NCI-H2196 (cell line): ENCODE results near the gene ERG.
A peak's percentile ranks its signal among the peaks of the same experiment; 100 is the strongest.

ENCODE experiments used
- DNase-seq: peaks from one replicate; lab custom pipeline; 2025; ENCODE audit not compliant: unreplicated experiment; lab: John Stamatoyannopoulos, UW

The ERG gene

DNA sequence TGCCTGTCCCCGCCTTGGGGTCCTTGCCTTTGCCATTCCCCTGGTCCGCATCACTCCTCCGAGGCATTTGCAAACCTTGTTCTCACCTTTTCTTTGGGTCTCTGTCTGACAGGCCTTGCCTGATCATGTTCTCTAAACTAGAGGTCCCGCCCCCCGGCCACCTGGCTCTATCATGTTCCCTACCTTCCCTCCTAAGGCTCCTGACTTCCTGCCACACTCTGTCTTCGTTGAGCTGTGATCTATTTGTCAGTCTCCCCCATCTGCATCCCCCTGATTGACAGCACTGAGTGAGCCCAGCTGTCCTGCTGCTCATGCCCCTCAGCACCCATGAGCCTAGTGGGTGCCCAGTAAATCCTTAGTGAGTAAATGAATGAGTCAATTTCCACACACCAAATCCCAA, 22.8 kb downstream of the ERG start:
- DNase-seq: no peak

DNA sequence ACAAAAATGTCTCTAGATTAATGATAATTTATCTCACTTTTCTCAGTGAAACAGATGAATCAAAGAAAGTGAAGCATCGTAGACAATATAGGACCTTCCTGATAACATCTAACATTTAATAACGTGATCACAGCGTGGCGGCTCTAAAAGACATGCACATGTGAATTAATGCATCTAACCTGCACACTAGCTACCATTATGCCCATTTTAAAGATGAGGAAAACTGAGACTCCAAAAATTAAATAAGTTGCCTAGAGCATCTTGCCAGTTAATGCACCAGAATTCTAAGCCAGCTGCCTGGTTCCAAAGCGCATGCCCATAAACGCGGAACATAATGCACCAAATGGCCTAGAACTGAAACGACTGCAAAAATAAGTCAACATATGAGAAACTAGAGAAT, 23.5 kb downstream of the ERG start:
- no peak for DNase-seq

DNA sequence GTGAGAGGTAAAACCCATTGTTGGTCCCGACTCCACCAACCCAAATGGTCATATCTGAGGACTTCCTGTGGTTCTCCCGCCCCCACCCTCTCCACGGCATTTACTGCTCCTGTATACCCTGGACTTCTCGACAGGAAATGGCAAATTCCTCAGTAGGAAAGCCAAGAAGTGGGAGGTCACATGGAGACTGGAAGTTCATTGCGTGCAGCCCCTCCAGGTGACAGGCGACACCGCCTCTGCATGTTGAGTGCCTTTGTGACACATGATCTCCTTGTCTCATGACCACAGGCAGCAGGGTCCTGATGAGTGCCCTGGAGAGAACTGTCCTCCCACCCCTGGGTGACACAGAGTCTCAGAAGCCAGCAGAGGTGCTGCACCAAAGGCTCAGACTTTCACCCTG, 24.2 kb downstream of the ERG start:
- no peak for DNase-seq

DNA sequence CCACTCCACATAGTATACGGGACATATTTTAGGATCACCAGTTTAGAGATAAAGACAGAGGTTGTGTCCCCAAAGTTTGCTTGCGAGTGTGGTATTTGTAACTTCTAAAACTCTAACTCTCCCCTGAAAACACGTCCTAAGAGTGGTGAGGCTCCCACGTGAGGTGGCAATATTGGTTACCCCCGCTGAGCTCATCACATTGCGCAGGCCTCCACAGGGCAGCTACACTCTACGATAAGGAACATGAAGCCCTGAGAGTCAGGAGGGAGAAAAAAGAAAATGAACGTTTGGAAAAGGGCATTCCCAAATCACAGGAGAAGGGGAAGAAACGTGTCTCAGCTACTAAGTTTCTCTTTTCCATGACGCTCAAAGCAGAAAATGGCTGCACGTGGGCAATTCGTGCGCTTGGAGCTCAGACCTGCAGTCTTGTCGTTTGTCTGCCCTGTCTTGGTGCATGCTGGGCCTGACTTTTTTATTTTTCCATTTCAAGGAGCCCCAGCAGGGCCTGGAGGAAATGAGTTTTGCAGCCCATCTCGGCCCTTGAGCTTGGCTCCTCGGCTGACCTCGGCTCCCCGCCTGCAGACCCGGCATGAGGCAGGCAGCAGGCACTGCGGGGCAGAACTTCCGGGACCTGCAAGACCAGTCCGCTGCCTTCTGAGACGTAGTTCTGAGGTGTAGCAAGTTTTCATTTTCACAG, 25.7 kb downstream of the ERG start:
- no peak for DNase-seq

DNA sequence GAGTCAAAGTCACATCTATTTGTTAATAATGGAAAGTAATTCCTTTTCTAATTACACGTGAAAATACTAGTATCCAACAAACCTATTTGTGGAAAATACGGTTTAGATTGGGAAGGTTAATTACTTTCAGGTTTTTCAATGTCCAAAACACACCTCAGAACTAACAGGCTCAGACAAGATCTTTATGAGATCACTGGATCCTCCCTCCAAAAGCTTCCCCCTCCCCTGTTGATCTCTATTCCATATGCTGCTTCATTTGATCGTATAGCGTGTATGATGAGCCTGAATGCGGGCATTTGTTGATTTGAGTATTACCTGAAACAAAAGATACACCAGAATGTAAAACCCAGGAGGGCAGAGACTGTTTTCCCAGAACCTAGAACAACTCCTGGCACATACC, 26.5 kb downstream of the ERG start:
- DNase-seq: no peak

DNA sequence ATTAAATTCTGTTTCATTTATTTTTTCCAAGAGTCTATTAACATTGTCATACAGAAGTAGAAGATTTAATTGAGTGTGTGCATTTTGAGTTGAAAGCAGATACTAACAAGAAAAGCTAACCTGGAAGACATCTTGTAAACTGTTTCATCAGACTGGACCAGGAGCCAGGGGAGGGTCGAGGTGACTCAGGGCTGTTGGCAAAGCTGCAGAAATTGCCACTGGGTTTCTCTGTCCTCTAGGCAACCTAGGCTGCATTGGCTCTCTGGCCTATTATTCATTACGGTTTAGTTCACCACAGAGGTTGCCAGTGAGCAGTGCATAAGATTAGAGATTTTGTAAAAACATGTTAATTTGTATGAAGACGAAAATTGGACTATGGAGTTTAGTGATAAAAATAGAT, 27.5 kb downstream of the ERG start:
- peak; percentile 12 for DNase-seq

DNA sequence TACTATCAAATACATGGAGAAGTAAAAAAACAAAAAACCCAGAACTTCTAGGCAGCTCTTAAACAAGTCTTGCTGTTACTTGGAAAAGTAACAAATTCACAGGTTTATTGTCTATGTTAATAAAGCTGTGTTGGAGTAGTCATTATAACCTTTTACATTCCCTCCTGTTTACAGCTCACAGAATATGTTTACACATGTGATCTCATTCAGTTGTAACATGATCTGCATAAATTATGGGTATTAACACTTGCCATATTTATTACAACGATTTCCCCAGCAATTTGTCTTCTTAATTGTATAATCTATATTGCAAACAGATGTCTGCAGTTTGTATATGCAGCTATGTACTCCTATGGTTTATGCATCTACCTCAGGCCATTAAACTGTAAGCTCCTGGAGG, 28.6 kb downstream of the ERG start:
- DNase-seq: no peak

DNA sequence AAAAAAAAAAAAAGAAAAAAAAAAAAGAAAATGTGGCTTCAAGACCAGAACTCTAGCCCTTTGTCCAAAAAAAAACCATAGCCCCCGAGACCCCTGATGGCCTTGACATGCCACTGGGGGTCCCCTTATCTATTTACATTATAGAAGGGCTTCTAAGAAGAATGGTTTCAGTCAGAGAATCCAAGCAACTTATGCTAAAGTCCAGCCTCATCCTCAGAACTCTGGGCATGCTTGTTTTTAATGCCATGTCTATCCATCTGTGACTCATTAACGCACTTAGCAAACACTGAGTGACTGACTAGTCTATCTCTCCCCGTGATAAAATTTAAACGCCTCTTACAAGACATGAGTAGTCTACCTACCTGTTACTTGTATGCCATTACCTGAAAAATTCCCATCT, 29.3 kb downstream of the ERG start:
- DNase-seq: no peak

DNA sequence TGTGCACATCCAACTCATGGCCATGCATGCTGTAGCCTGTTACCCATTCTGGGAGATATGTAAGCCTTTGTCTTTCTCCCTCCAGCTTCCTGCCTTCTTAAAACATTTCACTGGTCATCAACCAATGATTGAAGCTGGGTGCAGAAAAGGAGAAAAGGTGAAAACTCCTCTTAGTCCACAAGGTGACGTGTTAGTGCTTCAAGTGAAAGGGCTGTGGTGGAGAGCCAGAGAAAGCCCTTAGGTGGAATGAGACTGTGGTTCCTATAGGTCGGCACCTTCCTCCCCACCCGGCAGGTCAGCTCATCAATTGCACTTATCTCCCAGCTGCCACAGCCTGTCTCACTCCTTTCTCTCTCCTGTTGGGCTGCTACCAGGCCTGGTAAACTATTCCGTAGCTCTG, 30.4 kb downstream of the ERG start:
- no peak for DNase-seq

DNA sequence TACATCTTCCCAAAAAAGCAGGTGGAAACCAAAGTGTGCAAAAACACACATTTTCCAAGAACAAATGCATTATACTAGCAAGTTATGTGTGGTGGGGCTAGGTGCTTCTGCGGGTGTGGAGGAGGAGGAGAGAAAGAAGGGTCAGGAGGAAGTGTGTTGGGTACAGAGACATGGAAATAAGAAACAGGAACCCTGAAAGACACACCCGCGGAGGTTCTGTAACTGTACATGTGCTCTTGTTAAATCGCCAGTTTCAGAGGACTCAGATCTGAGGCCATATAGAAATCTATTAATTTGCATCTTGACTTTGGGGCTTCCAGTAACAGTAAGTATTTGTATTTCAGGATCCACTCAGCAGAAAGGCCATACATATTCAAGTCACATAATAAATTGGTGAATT, 30.9 kb downstream of the ERG start:
- DNase-seq: no peak

DNA sequence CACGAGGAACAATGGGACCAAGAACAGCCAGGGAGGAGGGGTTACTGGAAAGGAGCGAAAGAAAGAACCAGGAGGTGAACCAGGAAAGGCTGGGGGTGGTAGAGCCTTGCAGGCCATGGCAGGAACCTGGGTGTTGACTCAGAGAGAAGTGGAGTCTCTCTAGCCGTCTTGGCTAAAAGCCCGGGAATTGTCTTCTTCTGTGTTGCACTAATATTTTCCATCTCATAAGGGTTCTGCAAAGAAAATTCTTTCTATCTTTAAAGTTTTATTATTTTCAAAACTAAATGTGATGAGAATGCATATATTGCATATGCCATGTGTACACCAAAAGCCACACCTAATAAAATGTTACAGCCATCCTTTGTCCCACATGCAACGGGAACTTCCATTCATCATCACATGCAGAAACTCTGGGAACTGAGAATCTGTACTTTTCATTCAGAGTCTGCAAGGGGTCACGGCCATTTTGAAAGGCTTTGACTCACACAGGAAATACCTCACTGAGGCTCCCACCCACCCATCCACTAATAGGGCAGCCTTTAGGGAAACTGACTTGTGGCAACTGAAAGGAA, 38.0 kb downstream of the ERG start:
- DNase-seq: peak; percentile 63

DNA sequence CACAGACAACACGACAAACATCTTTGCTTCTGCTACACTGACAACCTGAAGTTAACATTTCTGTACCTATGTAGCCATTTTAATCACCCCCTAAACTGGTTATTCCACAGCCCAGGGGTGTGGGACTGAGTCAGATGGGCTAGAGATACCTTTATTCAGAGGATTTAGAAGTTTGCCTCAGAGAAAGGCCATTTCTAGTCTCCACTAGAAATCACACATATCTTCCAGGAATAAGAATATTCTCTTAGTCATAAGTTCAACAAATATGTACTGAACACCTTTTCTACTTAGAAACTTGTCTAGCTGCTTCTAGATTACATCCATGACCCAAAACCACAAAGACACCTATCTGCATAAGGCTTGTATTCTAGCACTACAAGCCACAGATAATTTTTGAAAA, 38.8 kb downstream of the ERG start:
- DNase-seq: no peak

DNA sequence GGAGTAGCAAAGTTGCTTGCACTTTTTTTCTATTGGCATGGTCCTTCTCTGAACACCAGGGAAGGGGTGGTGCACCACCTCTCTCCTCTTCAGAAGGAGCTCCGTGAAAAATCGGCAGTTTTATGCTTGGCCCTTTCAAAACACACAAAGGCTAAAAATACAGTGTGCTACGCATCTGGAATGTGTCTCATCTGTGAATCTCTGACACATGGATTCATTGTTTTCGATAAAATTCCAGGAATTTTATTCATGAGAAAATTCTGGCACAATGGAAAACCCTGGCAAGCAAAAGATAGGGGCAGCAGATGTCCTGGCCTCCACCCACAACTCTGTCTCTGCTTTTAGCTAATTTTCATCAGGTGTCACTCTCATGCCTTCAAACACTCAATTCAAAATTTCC, 42.9 kb downstream of the ERG start:
- DNase-seq: no peak

DNA sequence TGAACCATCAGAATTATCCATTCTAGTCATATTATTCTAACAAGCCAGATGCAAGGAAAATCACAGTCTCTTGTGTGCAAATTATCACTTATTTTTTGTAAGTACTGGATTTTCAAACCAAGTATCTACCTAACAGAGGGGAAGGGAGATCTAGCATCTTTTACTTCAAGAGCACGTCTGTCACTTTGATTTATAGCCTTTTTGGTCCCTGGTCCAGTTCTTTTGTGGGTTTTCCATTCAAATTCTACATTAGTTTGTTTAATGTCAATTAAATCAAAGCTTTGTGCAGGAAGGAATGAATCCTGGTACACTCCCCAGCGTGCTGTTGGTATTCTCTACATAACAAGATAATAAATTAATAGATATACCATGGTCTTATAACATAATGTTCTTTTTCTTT, 43.6 kb downstream of the ERG start:
- DNase-seq: no peak

DNA sequence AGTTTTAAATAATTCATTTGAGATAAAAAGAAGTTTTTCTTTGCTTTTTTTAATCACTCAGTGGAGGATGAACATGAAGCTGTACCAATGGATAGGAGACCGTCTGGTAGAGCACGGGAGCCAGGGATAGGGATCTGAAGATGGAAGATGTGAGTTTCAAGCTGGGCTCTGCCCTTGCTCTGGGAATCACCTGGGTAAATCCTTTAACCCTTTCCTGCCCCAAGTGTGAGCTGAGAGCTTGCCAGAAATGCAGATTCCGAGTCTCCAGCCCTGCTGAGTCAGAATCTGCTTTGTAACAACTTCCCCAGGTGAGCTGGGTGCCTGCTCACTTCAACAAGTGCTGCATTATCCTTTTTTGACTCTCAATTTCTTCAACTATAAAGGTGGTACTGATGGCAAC, 44.1 kb downstream of the ERG start:
- no peak for DNase-seq

DNA sequence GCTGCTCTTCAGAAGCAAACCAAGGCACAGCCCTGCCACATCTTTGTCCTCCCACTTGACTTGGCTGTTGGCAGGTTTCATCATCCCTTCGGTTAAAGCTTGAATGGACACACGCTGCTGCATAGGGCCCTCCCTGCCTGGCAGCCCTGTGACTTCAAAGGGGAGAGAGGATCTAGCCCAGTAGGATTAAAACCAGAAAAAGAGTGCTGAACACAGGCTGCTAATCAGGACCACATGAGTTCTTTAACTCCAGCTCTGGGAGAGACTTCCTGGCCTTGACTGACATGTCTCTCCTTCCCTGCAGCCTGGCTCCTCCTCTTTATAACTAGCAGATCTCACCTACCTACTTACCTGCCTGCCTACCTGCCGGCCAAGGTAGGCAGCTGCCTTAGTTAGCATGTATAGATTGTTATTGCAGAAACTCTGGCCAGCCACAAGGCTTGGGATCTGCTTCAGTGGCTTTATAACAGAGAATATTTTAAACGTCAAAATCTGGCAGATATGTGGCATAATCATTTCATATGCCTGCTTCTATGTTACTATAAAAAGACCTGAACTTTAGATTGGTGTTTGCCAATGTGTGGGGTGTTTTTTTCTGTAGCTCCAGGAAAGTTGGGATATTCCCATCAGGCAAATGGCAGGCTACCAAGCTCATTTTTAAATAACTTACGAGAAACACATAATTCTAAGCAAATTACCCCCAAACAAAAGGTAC, 49.4 kb downstream of the ERG start:
- DNase-seq: no peak

DNA sequence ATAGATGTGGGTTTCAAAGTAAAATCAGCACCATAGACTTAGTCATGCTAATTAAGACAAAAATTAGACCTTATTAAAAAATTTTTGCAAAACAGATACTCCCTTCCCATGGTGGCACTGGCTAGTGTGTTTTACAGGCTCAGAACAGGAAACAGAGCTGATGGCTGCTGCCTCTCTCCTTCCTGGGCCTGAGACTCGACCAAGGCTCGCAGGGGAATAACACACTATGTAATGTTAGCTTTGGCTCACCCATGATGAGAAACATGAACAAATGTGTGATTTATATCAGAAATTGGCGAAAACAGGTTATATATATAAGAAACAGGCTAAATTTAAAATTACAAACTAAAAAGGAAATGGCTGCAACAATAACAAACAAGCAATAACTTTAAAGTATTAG, 50.7 kb downstream of the ERG start:
- DNase-seq: no peak

DNA sequence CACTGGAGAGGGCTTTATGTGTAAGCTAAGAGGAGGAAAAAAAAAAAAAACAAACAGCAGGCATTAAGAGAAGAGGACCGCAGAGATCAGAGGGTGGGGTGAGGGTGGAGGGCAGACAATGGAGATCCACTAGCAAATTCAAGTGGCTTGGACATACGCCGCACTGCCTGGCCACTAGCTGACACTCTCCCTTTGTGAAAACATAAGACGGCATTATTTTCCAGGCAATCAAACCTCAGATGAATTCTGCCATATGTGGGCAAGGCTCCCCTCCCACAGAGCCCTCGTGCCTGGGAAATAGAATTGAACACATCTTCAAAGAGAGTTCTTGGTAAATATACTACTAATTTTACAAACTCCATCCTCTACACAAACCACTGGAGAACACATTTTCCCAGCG, 53.6 kb downstream of the ERG start:
- DNase-seq: no peak

DNA sequence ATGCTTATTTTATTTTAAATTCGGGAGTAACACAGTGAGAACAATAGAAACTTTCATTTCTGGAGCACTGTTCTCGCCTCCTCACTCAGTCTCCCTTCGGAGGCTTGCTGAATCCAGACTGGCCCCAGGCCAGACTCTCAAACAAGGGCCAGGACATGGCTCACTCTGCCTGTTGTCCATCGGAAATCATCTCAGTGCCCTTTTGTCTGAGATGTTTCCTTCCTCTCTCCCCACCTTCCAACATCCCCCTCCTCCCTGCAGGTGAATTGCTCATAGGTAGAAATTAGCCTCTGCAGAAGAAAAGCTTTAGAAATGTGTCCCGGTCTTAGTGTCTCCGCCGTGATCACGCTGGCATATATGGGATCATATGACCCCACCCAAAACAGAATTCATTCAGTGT, 55.2 kb downstream of the ERG start:
- DNase-seq: no peak

DNA sequence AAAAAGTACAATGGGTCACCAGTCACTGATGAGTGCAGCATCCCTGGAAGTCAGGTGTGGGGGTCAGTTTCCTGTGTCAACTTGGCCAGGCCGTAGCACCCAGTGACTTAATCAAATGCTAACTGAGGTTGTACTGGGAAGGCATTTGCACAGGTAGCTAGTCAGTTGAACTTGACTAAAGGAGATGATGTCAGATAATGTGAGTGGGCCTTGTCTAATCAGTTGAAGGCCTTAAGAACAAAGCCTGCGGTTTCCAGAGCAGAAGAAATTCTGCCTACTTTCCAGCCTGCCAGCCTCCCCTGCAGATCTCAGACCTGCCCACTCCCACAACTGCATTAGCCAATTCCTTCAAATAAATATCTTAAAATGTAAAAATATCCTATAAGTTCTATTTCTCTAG, 57.1 kb downstream of the ERG start:
- DNase-seq: no peak

DNA sequence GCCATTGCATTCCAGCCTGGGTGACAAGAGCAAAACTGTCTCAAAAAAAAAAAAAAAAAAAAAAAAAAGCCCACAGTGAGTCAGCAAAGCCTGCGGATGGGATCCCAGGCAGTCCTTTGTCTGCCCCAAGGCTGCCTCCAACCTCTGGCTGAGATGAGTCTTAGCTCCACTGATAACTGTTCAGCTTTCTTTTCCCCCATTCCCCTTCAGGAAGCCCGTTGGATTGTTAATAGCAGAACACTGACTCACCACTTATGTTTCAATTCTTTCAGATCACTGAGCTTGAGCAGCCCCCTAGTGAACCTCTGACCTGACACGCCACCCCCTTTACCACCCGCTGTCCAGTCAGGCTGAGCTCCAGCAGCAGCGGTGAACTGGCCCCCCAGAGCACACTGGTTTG, 57.5 kb downstream of the ERG start:
- DNase-seq: no peak

DNA sequence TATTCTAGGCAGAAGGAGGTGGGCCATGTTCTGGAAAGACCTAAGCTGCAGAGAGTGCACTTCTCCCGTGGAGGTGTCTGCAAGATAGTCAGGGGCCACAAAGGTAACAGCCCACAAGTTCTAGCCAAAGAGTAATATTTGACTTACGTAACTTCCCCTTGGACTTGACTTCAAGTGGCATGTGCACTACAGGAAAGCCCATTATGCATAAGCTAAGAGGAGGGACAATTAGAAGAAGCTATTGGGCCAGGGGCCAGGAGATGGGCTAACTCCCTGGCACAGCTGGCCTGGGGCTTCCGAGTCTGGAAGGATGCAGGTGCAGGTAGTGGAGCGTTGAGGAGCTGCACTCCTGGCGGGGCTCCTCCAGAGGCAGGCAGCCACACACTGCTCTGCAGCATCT, 58.3 kb downstream of the ERG start:
- peak; percentile 89 for DNase-seq

DNA sequence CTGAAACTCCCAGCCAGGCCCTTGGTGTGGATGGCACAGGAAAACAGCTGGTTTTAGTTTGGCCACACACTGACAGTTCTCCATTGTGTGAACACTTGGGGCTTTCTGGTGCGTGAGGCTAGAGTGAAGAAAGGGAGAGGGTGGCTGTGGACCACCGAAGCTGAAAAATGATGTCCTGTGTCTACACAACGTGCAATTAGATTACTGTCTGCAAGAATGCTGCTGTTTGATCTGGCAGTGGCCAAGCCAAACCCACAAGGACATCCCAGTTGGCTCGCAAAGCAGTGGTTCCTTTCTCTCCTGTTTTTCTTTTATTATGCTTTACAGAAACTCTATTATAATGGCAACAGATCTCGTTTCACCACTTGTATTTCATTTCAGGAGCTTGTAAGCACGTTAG, 58.9 kb downstream of the ERG start:
- DNase-seq: peak; percentile 58
